Measurements from ENCODE around the gene ARNT2.

Gene ARNT2

GRCh38 chr15:80525853-80526252 is 121.7 kb downstream of the ARNT2 start:
- DNase-seq: no peak

- no peak for DNase-seq
These were observed 122.6 kb downstream of the ARNT2 start for GRCh38 chr15:80526556-80527340.

DNA sequence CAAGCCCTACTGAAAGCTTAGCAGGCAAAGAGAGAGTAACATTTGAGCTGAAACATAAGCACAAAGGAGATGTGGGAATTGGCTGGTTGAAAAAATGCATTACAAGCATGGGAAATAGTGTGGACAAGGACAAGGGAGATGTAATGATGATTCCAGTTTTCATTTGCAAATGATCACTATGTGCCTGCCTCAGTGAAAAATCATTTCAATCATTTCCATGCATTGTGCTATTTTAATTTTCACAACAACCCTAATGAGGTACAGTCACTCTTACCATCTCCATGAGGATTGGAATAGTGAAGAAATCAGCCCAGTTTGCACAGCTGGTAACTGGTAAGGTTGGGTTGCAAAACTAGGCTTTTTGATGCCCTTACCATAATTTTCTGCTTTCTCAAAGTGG is 123.2 kb downstream of the ARNT2 start:
- no peak for DNase-seq

- DNase-seq: no peak
These were observed 123.8 kb downstream of the ARNT2 start for GRCh38 chr15:80527961-80528360.

DNA sequence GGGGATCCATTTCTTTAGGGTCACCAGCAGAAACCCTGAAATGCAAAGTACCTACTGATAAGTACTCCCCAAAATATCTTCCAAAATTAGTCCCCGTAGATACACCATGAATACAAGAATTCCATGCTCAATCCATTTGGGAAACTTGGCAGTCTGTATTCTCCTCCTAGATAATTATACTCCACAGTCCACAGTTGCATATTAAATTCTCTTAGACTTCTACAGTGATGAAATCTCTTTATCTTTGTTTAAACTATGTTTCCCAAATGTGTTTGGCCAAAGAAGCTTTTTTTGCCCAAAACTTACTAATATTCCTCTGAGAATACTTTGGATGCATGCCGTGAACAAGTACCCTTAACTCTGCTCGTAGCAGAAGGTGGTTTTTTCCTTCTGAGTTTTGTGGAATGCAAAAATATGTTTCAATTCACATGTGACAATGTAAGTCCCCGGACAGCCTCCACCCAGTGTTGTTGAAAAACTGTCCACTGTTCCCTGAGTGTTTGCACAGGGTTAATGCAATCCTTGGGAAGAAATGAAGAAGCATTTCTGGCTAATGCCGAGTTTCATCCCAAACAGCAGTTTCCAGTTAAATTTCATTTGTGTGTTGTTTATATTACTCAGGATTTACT is 126.7 kb downstream of the ARNT2 start:
- DNase-seq: no peak

DNA sequence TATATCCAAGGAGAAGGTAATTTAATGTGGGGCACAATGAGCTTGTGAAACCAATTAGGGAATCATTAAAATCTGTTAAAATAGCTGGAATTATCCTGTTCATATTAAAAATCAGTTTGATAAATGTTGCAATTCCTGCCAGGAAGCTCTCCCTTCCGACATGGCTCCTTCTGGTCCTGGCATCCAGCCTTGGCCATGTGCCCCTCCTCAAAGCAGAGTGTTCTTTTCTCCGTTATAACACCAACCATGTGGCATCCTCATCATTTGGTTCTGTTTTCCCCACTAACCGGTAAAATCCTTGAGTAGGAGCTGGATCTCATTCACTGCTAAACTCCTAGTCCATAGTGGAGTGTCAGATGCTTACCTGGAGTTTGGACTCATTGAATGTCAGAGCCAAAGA is 127.2 kb downstream of the ARNT2 start:
- no peak for DNase-seq

DNA sequence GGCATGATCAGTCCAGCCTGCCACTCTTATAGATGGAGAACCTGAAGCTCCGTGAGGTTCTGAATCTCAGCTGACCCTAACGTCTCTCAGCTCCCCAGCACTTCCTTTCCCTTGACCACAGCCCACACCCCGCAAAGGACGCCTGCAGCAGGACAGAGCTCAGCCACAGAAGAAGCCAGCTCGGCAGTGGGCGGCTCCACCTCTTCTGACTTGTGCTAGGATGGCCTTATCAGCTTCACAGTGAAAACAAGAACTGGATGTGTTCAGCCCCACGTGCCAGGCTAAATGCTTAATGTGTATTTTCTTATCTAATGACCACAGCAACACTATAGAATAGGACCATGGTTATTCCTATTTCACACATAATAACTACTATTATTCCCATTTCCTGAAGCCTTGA is 127.6 kb downstream of the ARNT2 start:
- DNase-seq: no peak

DNA sequence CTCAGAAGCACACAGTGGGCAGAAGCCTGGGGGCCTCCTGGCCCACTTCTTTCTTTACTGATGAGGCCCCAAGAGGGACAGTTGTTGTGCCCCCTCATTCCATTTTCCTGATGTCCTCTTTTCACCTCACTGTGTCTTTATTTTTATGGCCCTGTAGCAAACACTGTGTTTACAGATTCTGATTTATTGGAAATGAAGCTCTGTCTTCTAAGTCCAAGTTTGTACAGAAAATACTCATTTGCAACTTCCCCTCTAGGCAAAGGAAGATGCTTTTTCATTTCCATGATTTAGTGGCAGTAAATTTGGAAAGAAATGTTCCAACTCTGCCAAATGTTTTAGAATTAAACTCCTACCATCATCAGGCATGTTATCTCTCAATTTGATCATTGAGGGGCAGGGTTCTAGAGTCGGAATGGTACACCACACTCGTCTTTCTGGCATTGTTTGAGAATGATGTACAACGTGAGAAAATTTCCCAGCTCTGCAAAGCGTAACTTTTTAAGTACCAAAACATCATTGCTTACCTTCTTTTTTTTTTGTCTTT is 129.7 kb downstream of the ARNT2 start:
- no peak for DNase-seq

GRCh38 chr15:80536231-80536630 is 132.0 kb downstream of the ARNT2 start:
- no peak for DNase-seq

GRCh38 chr15:80536716-80537115 is 132.5 kb downstream of the ARNT2 start:
- DNase-seq: no peak

- no peak for DNase-seq
These were observed 140.9 kb downstream of the ARNT2 start for GRCh38 chr15:80545078-80545477.

DNA sequence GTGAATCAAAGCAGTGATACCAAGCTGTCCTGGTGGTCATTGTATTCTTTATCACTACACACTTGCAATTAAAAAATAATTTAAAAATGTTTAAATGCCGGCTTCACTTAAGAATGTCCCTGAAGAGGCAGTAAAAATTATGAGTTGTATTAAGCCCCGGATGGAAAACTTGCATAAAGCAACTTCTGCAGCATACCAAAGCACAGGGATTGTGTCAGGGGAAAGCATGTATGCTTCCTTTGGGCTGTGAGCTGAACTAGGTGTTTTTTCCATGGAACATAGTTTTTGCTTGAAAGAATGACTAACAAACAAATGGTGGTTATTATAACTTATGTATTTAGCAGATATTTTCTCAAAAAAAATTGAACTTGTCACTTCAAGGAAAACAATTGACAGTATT is 143.1 kb downstream of the ARNT2 start:
- DNase-seq: no peak

DNA sequence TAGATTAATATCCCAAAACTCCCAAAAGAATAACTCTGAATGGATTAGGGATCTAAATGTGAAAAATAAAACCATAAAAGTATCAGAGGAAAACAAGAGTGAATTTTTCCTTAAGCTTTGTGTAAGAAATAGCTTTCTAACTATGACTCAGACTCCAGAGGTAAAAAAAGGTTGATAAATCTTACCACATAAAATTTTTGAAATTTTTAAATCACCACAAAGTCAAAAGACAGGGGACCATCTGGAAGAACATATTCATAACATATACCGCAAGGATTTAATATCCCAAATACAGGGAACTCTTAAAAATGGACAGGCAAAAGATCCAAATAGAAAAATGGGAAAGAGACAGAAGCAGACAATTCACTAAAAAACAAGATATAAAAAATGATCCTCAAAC is 145.0 kb downstream of the ARNT2 start:
- no peak for DNase-seq

DNA sequence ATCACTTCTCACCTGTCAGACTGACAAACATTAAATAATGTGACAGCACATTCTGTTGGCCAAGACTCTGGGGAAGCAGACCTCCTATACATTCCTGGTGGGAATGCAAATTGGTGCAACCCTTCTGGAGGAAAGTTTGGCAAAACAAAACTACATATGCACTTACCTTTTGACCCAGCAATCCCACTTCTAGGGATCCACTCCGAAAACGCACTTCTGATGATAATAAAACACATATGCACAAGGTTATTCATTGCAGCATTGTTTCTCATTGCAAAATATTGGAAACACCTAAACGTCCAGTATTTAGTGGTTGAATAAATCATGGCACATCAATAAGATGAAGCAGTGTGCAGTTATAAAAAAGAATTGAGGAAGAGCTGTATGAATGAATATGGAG is 145.5 kb downstream of the ARNT2 start:
- no peak for DNase-seq

DNA sequence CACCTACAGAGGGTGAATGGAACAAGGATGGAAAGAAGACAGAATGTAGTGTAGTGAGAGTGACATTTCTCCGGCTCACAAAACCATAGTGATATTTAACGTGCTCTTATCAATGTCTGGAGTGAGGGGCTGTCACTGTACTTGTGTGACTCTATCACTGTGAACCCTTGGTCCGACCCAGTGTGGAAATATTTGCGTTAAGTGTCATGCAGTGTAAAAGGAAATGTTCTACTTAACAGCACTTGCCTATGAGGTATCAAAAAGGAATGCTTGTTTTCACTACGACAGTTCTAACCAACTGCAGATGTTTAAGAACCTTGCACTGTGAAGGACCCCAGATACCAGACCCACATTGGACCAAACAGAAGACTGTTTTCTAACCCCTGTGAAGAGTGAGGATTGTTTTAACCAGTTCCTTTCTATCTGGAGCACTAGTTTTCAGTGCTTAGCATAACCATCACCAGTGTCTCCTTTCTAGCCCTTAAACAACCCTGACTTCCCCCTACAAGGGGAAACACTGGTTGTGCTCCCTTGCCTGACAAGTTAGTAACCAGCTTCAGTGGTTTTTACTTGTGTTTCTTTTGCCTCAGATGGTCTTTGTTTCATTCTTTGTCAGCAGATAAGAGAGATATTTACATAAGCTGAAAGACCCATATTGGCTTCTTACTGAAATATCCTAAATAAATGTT is 146.2 kb downstream of the ARNT2 start:
- DNase-seq: no peak

DNA sequence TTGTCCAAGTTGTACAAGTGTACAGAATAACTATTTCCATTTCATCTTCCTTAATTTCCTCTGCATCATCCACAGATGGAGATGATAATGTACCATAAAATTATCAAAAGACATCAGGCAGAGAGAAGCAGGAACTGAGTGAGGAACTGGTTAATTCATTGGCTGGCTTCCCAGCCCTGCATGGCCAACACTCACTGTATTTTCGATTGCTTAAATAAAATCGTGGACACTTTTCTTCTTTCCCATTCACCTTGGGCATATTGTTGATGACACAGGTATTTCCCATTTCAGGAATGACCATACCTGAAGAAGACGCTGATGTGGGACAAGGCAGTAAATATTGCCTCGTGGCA is 146.7 kb downstream of the ARNT2 start:
- no peak for DNase-seq

- no peak for DNase-seq
These were observed 147.2 kb downstream of the ARNT2 start for GRCh38 chr15:80551348-80551747.

- no peak for DNase-seq
These were observed 150.4 kb downstream of the ARNT2 start for GRCh38 chr15:80554560-80554959.

GRCh38 chr15:80556694-80557367 is 152.6 kb downstream of the ARNT2 start:
- no peak for DNase-seq

GRCh38 chr15:80557441-80558234 is 153.5 kb downstream of the ARNT2 start:
- no peak for DNase-seq

DNA sequence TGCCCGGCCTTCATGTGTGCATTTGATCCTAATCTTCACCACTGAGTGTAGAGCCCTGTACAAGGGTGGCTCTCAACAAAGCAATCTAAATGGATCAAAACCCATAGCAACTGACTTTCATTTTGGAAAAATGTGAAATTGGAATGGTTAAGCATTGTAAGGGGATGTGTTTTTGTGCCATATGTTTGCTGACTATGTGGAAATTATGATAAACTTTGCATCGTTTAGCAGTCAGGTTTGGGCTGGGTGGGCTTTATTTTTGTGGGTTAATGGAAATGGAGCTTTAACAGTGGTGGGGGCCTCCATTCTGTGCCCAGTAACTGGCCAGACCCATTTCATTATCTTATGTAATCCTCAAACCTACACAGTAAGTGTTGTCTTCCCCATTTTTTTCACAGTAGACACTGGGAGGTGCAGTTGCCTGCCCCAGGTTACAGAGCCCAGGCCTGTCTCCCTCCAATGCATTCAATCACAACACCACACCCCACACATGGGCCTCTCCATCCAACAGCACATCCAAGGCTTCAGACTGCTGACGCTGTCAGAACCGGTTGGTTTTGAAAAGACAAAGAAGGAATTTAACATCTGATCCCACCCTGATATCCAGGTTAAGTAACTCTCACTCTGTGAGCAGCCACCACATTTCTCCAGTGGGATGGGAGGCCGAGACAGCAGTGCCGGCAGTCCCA is 154.6 kb downstream of the ARNT2 start:
- no peak for DNase-seq

DNA sequence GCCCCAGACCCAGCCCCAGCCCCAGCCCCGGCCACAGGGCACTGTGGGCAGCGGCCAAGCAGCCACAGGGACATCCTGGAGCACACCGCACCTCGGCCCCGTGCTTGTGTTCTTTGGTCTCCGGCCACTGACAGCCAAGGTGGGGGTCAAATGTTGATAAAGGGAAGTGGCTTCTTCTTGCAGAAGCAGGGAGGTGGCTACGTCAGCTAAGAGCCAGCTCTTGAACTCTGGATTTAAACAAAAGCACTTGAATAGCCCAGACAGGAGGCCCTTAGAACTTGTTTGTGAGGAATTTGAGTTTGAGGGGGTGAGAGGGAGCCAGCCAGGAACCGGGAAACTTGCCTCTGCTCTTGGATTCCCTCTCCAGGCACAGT is 155.1 kb downstream of the ARNT2 start:
- DNase-seq: no peak
